ENCODE measurements around the gene MCHR2.

The MCHR2 gene

GRCh38 chr6:99991955-99992354 lies 2.1 kb downstream of the MCHR2 start:
- no peak for TF ChIP-seq TAF1 (IDR thresholded peaks at IDR 0.05; ENCODE audit: borderline replicate concordance, insufficient read depth, low read length)
- TF ChIP-seq POLR2AphosphoS5 (IDR thresholded peaks at IDR 0.05; ENCODE audit: low read depth, low read length), result no peak
- TF ChIP-seq FOXP2 (optimal IDR thresholded peaks at IDR 0.05; ENCODE audit: borderline replicate concordance, extremely low read depth, extremely low read length, insufficient read depth), result no peak
- no peak for TF ChIP-seq SIN3A (IDR thresholded peaks at IDR 0.05; ENCODE audit: borderline replicate concordance, insufficient read depth, low read length)
- no peak for TF ChIP-seq REST (IDR thresholded peaks at IDR 0.05; ENCODE audit: insufficient read depth in 1 of 2, low read depth in 2 of 2, low read length in 2 of 2)

GRCh38 chr6:99980741-99981140 lies 13.3 kb downstream of the MCHR2 start:
- TF ChIP-seq FOXP2 (optimal IDR thresholded peaks at IDR 0.05; ENCODE audit: borderline replicate concordance, extremely low read depth, extremely low read length, insufficient read depth) (no peak), TAF1 (IDR thresholded peaks at IDR 0.05; ENCODE audit: borderline replicate concordance, insufficient read depth, low read length) (no peak), SIN3A (IDR thresholded peaks at IDR 0.05; ENCODE audit: borderline replicate concordance, insufficient read depth, low read length) (no peak), POLR2AphosphoS5 (IDR thresholded peaks at IDR 0.05; ENCODE audit: low read depth, low read length) (no peak), REST (IDR thresholded peaks at IDR 0.05; ENCODE audit: insufficient read depth in 1 of 2, low read depth in 2 of 2, low read length in 2 of 2) (no peak)

- no peak for TF ChIP-seq SIN3A (IDR thresholded peaks at IDR 0.05; ENCODE audit: borderline replicate concordance, insufficient read depth, low read length)
- TF ChIP-seq POLR2AphosphoS5 (IDR thresholded peaks at IDR 0.05; ENCODE audit: low read depth, low read length), result no peak
- no peak for TF ChIP-seq REST (IDR thresholded peaks at IDR 0.05; ENCODE audit: insufficient read depth in 1 of 2, low read depth in 2 of 2, low read length in 2 of 2)
- no peak for TF ChIP-seq FOXP2 (optimal IDR thresholded peaks at IDR 0.05; ENCODE audit: borderline replicate concordance, extremely low read depth, extremely low read length, insufficient read depth)
- no peak for TF ChIP-seq TAF1 (IDR thresholded peaks at IDR 0.05; ENCODE audit: borderline replicate concordance, insufficient read depth, low read length)
Measured at GRCh38 chr6:99979953-99980352, 14.1 kb downstream of the MCHR2 start.

- TF ChIP-seq POLR2AphosphoS5 (IDR thresholded peaks at IDR 0.05; ENCODE audit: low read depth, low read length) (no peak), REST (IDR thresholded peaks at IDR 0.05; ENCODE audit: insufficient read depth in 1 of 2, low read depth in 2 of 2, low read length in 2 of 2) (no peak)
Measured at GRCh38 chr6:99967052-99967451, 27.0 kb downstream of the MCHR2 start.

- TF ChIP-seq TAF1 (IDR thresholded peaks at IDR 0.05; ENCODE audit: borderline replicate concordance, insufficient read depth, low read length) (no peak), FOXP2 (optimal IDR thresholded peaks at IDR 0.05; ENCODE audit: borderline replicate concordance, extremely low read depth, extremely low read length, insufficient read depth) (no peak), POLR2AphosphoS5 (IDR thresholded peaks at IDR 0.05; ENCODE audit: low read depth, low read length) (no peak), REST (IDR thresholded peaks at IDR 0.05; ENCODE audit: insufficient read depth in 1 of 2, low read depth in 2 of 2, low read length in 2 of 2) (no peak), SIN3A (IDR thresholded peaks at IDR 0.05; ENCODE audit: borderline replicate concordance, insufficient read depth, low read length) (no peak)
Measured at GRCh38 chr6:99960027-99960426, 34.0 kb downstream of the MCHR2 start.
